ENCODE data around the gene CD40LG.
A peak's percentile ranks its signal among the peaks of the same experiment; 100 is the strongest.

Gene CD40LG

GRCh38 chrX:136652822-136653723, 5.1 kb downstream of the CD40LG start:
- no peak for DNase-seq

GRCh38 chrX:136656361-136656964, 8.5 kb downstream of the CD40LG start:
- peak in 1 of 2 experiments; percentile 10 for DNase-seq

- no peak for DNase-seq
Observed at GRCh38 chrX:136658151-136658550, 10.2 kb downstream of the CD40LG start.

- no peak for DNase-seq
Observed at GRCh38 chrX:136659174-136659573, 11.2 kb downstream of the CD40LG start.

GRCh38 chrX:136660896-136661295, 12.9 kb downstream of the CD40LG start:
- DNase-seq, result no peak

- DNase-seq, result no peak
Observed at GRCh38 chrX:136662104-136662503, 14.1 kb downstream of the CD40LG start.

GRCh38 chrX:136662976-136663375, 15.0 kb downstream of the CD40LG start:
- DNase-seq, result no peak

GRCh38 chrX:136665258-136665900, 17.4 kb downstream of the CD40LG start:
- DNase-seq, result no peak

- no peak for DNase-seq
Observed at GRCh38 chrX:136666088-136666487, 18.1 kb downstream of the CD40LG start.

GRCh38 chrX:136667446-136668168, 19.6 kb downstream of the CD40LG start:
- no peak for DNase-seq

GRCh38 chrX:136671006-136671610, 23.1 kb downstream of the CD40LG start:
- DNase-seq, result no peak

- no peak for DNase-seq
Observed at GRCh38 chrX:136674270-136674985, 26.5 kb downstream of the CD40LG start.

- DNase-seq, result no peak
Observed at GRCh38 chrX:136679531-136679930, 31.6 kb downstream of the CD40LG start.

GRCh38 chrX:136684120-136684519, 36.2 kb downstream of the CD40LG start:
- DNase-seq, result no peak

- DNase-seq, result no peak
Observed at GRCh38 chrX:136687457-136687856, 39.5 kb downstream of the CD40LG start.

- no peak for DNase-seq
Observed at GRCh38 chrX:136689436-136689835, 41.5 kb downstream of the CD40LG start.

GRCh38 chrX:136691028-136691809, 43.3 kb downstream of the CD40LG start:
- DNase-seq, result no peak

GRCh38 chrX:136692271-136692670, 44.3 kb downstream of the CD40LG start:
- DNase-seq, result no peak

- DNase-seq, result peak in 1 of 2 experiments; percentile 63
Observed at GRCh38 chrX:136694431-136695087, 46.6 kb downstream of the CD40LG start.

GRCh38 chrX:136697156-136697555, 49.2 kb downstream of the CD40LG start:
- no peak for DNase-seq

- no peak for DNase-seq
Observed at GRCh38 chrX:136708348-136708747, 60.4 kb downstream of the CD40LG start.
